Measurements from ENCODE around the gene CHRNB1.

CHRNB1 gene

GRCh38 chr17:7411427-7411750, 33.5 kb upstream of the CHRNB1 start:
- peaks cover 36% of the 10 kb centered on the region for H3K36me3 Mint-ChIP-seq (ENCODE audit: low read depth)

GRCh38 chr17:7413346-7413985, 31.4 kb upstream of the CHRNB1 start:
- Mint-ChIP-seq H3K27ac (peak overlapping the region; percentile 93), H3K27me3 (ENCODE audit: low read depth, poor library complexity) (peaks cover 6% of the 10 kb centered on the region), H3K36me3 (ENCODE audit: low read depth) (peaks cover 40% of the 10 kb centered on the region), H3K4me1 (peaks cover 31% of the 10 kb centered on the region), H3K9me3 (no peaks in the 10 kb centered on the region), H3K4me3 (no peak overlapping the region)
- DNase-seq, result no peak
- no peak for TF ChIP-seq CTCF (IDR thresholded peaks at IDR 0.05)

More at GRCh38 chr17:7411427-7411750, 33.5 kb upstream of the CHRNB1 start:
- no peak for TF ChIP-seq CTCF (IDR thresholded peaks at IDR 0.05)
- no peaks in the 10 kb centered on the region for H3K9me3 Mint-ChIP-seq
- H3K27ac Mint-ChIP-seq, result no peak overlapping the region
- H3K27me3 Mint-ChIP-seq (ENCODE audit: low read depth, poor library complexity), result peaks cover 6% of the 10 kb centered on the region
- peaks cover 36% of the 10 kb centered on the region for H3K4me1 Mint-ChIP-seq
- H3K4me3 Mint-ChIP-seq, result no peak overlapping the region
- no peak for DNase-seq

GRCh38 chr17:7414837-7415236, 30.0 kb upstream of the CHRNB1 start:
- peaks cover 30% of the 10 kb centered on the region for H3K36me3 Mint-ChIP-seq (ENCODE audit: low read depth)
- H3K27me3 Mint-ChIP-seq (ENCODE audit: low read depth, poor library complexity), result peaks cover 6% of the 10 kb centered on the region

GRCh38 chr17:7415784-7416183, 29.1 kb upstream of the CHRNB1 start:
- peaks cover 50% of the 10 kb centered on the region for H3K4me1 Mint-ChIP-seq

More at GRCh38 chr17:7414837-7415236, 30.0 kb upstream of the CHRNB1 start:
- no peak overlapping the region for H3K27ac Mint-ChIP-seq
- DNase-seq, result no peak
- TF ChIP-seq CTCF (IDR thresholded peaks at IDR 0.05), result no peak
- H3K9me3 Mint-ChIP-seq, result no peaks in the 10 kb centered on the region
- peaks cover 41% of the 10 kb centered on the region for H3K4me1 Mint-ChIP-seq
- H3K4me3 Mint-ChIP-seq, result no peak overlapping the region

GRCh38 chr17:7416323-7416722, 28.5 kb upstream of the CHRNB1 start:
- peaks cover 3% of the 10 kb centered on the region for H3K27me3 Mint-ChIP-seq (ENCODE audit: low read depth, poor library complexity)

More at GRCh38 chr17:7415784-7416183, 29.1 kb upstream of the CHRNB1 start:
- Mint-ChIP-seq H3K9me3 (no peaks in the 10 kb centered on the region), H3K27ac (no peak overlapping the region), H3K27me3 (ENCODE audit: low read depth, poor library complexity) (peaks cover 6% of the 10 kb centered on the region), H3K4me3 (no peak overlapping the region), H3K36me3 (ENCODE audit: low read depth) (peaks cover 23% of the 10 kb centered on the region)
- TF ChIP-seq CTCF (IDR thresholded peaks at IDR 0.05), result no peak
- DNase-seq, result no peak

More at GRCh38 chr17:7416323-7416722, 28.5 kb upstream of the CHRNB1 start:
- H3K4me1 Mint-ChIP-seq, result peaks cover 56% of the 10 kb centered on the region
- H3K36me3 Mint-ChIP-seq (ENCODE audit: low read depth), result peaks cover 23% of the 10 kb centered on the region
- no peak overlapping the region for H3K4me3 Mint-ChIP-seq
- no peaks in the 10 kb centered on the region for H3K9me3 Mint-ChIP-seq
- peak overlapping the region; percentile 94 for H3K27ac Mint-ChIP-seq
- no peak for TF ChIP-seq CTCF (IDR thresholded peaks at IDR 0.05)
- DNase-seq, result no peak

Measured in nephron progenitor cell (in vitro differentiated cells).